ENCODE data around the gene PTPRT.

PTPRT gene

DNA sequence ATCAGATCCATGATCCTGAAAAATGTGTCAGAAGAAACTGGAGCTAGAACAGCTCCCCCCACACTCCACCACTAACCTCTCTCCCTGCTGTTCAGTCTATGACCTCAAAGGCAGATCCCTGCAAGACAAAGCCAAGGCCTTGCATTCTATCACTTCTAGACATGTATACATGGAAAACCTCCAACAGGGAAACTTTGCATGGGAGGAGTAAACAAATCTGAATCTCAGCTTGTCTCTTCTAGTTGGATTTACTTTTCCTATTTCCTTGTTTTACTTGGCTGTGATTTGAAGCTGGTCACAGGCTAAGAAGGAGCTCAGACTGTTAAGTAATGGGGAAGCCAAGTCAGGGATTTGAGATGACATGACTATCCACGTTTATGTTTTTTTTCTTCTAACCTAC is 1114.8 kb downstream of the PTPRT start:
- DNase-seq (ENCODE audit: extremely low spot score), result no peak
- POLR2A ChIA-PET, result no interaction called here
- CTCF ChIA-PET, result no interaction called here
- TF ChIP-seq TARDBP (IDR thresholded peaks at IDR 0.05) (no peak), ZNF384 (IDR thresholded peaks at IDR 0.05) (no peak), NFRKB (IDR thresholded peaks at IDR 0.05) (no peak), SP1 (IDR thresholded peaks at IDR 0.05) (no peak), LEF1 (IDR thresholded peaks at IDR 0.05; ENCODE audit: borderline replicate concordance) (no peak), ARNT (IDR thresholded peaks at IDR 0.05) (no peak), L3MBTL2 (conservative IDR thresholded peaks at IDR 0.05) (no peak), BHLHE40 (IDR thresholded peaks at IDR 0.05; ENCODE audit: borderline replicate concordance) (no peak), HDGF (IDR thresholded peaks at IDR 0.05; ENCODE audit: borderline replicate concordance) (no peak), ELF4 (IDR thresholded peaks at IDR 0.05) (no peak), SUZ12 (IDR thresholded peaks at IDR 0.05) (no peak), FOXK2 (IDR thresholded peaks at IDR 0.05) (no peak), FOXM1 (IDR thresholded peaks at IDR 0.05; ENCODE audit: borderline replicate concordance) (no peak), CTBP1 (IDR thresholded peaks at IDR 0.05; ENCODE audit: borderline replicate concordance) (no peak)

GRCh38 chr20:42067596-42067995 is 1122.1 kb downstream of the PTPRT start:
- CTCF ChIA-PET, result no interaction called here
- TF ChIP-seq CTBP1 (IDR thresholded peaks at IDR 0.05; ENCODE audit: borderline replicate concordance) (no peak), HDGF (IDR thresholded peaks at IDR 0.05; ENCODE audit: borderline replicate concordance) (no peak), ELF4 (IDR thresholded peaks at IDR 0.05) (no peak), FOXA1 (IDR thresholded peaks at IDR 0.05) (no peak), TARDBP (IDR thresholded peaks at IDR 0.05) (no peak), FOXM1 (IDR thresholded peaks at IDR 0.05; ENCODE audit: borderline replicate concordance) (no peak), ZNF384 (IDR thresholded peaks at IDR 0.05) (no peak)
- TF ChIP-seq, protein P1, sequence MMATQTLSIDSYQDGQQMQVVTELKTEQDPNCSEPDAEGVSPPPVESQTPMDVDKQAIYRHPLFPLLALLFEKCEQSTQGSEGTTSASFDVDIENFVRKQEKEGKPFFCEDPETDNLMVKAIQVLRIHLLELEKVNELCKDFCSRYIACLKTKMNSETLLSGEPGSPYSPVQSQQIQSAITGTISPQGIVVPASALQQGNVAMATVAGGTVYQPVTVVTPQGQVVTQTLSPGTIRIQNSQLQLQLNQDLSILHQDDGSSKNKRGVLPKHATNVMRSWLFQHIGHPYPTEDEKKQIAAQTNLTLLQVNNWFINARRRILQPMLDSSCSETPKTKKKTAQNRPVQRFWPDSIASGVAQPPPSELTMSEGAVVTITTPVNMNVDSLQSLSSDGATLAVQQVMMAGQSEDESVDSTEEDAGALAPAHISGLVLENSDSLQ (IDR thresholded peaks at IDR 0.05), result no peak
- no peak for DNase-seq (ENCODE audit: extremely low spot score)
- POLR2A ChIA-PET, result no interaction called here

- DNase-seq (ENCODE audit: extremely low spot score), result no peak
- ChIA-PET CTCF (no interaction called here), POLR2A (no interaction called here)
- TF ChIP-seq FOXM1 (IDR thresholded peaks at IDR 0.05; ENCODE audit: borderline replicate concordance) (no peak), L3MBTL2 (conservative IDR thresholded peaks at IDR 0.05) (no peak), TARDBP (IDR thresholded peaks at IDR 0.05) (no peak), HDGF (IDR thresholded peaks at IDR 0.05; ENCODE audit: borderline replicate concordance) (no peak), BHLHE40 (IDR thresholded peaks at IDR 0.05; ENCODE audit: borderline replicate concordance) (no peak), SUZ12 (IDR thresholded peaks at IDR 0.05) (no peak), LEF1 (IDR thresholded peaks at IDR 0.05; ENCODE audit: borderline replicate concordance) (no peak), ZNF384 (IDR thresholded peaks at IDR 0.05) (no peak)
- TF ChIP-seq, protein P1 (IDR thresholded peaks at IDR 0.05), result no peak
Measured at GRCh38 chr20:42067174-42067573, 1122.5 kb downstream of the PTPRT start.

- POLR2A ChIA-PET, result no interaction called here
- no peak for DNase-seq (ENCODE audit: extremely low spot score)
- TF ChIP-seq BHLHE40 (IDR thresholded peaks at IDR 0.05; ENCODE audit: borderline replicate concordance) (no peak), CTBP1 (IDR thresholded peaks at IDR 0.05; ENCODE audit: borderline replicate concordance) (no peak), LEF1 (IDR thresholded peaks at IDR 0.05; ENCODE audit: borderline replicate concordance) (no peak), FOXA1 (IDR thresholded peaks at IDR 0.05) (no peak), ZNF384 (IDR thresholded peaks at IDR 0.05) (no peak)
- CTCF ChIA-PET, result no interaction called here
Measured at GRCh38 chr20:42063141-42063540, 1126.6 kb downstream of the PTPRT start.

GRCh38 chr20:42053350-42053749 is 1136.4 kb downstream of the PTPRT start:
- no peak for DNase-seq (ENCODE audit: extremely low spot score)
- TF ChIP-seq BHLHE40 (IDR thresholded peaks at IDR 0.05; ENCODE audit: borderline replicate concordance) (no peak), CTBP1 (IDR thresholded peaks at IDR 0.05; ENCODE audit: borderline replicate concordance) (no peak), FOXA1 (IDR thresholded peaks at IDR 0.05) (no peak), HDGF (IDR thresholded peaks at IDR 0.05; ENCODE audit: borderline replicate concordance) (no peak)
- CTCF ChIA-PET, result interaction anchor here (0.6 kb wide), 1 partner anchor 166 kb away, joined by 3 read pairs; no protein-coding TSS in a partner anchor
- POLR2A ChIA-PET, result no interaction called here

- ChIA-PET CTCF (no interaction called here), POLR2A (no interaction called here)
- no peak for DNase-seq (ENCODE audit: extremely low spot score)
- no peak for TF ChIP-seq SUZ12 (IDR thresholded peaks at IDR 0.05)
- TF ChIP-seq ARNT (IDR thresholded peaks at IDR 0.05), result no peak
- no peak for TF ChIP-seq FOXM1 (IDR thresholded peaks at IDR 0.05; ENCODE audit: borderline replicate concordance)
- no peak for TF ChIP-seq ELF4 (IDR thresholded peaks at IDR 0.05)
- TF ChIP-seq L3MBTL2 (conservative IDR thresholded peaks at IDR 0.05), result no peak
- TF ChIP-seq, protein P1 (IDR thresholded peaks at IDR 0.05), result no peak
- no peak for TF ChIP-seq HDGF (IDR thresholded peaks at IDR 0.05; ENCODE audit: borderline replicate concordance)
- no peak for TF ChIP-seq FOXK2 (IDR thresholded peaks at IDR 0.05)
- TF ChIP-seq LEF1 (IDR thresholded peaks at IDR 0.05; ENCODE audit: borderline replicate concordance), result no peak
- no peak for TF ChIP-seq BHLHE40 (IDR thresholded peaks at IDR 0.05; ENCODE audit: borderline replicate concordance)
- TF ChIP-seq TARDBP (IDR thresholded peaks at IDR 0.05), result no peak
- no peak for TF ChIP-seq ZNF384 (IDR thresholded peaks at IDR 0.05)
- TF ChIP-seq CTBP1 (IDR thresholded peaks at IDR 0.05; ENCODE audit: borderline replicate concordance), result no peak
- no peak for TF ChIP-seq SP1 (IDR thresholded peaks at IDR 0.05)
- TF ChIP-seq FOXA1 (IDR thresholded peaks at IDR 0.05), result no peak
- no peak for TF ChIP-seq NFRKB (IDR thresholded peaks at IDR 0.05)
Measured at GRCh38 chr20:42051921-42052320, 1137.8 kb downstream of the PTPRT start.
